Activated naive CD4-positive, alpha-beta T cell treated with anti-CD3 and anti-CD28 coated beads for 36 hours (primary cell): Measurements from ENCODE around the gene TXNDC2. TPM values are rescaled to one million over a fixed set of nuclear protein-coding genes. Genes with fewer than 3 reads are reported as not detected.
"Not testable (repeated sequence)": the region's sequence is repeated elsewhere in the genome, so short reads cannot be mapped to it uniquely, and the experiment has no call there.

Experiments used
- CTCF ChIA-PET: fragments of 350-600 bp; sonication (Branson Sonifier 250); formaldehyde crosslinking; loops from one replicate; lab custom pipeline; 2021; ENCODE audit warnings: antibody characterized with exemption; lab: Charles Lee
- DNase-seq: peaks from one replicate; pipeline ENCODE4 v3.0.0-alpha.2; 2020
- H3K27ac Mint-ChIP-seq: one replicate; pipeline ENCODE4 v1.8.0; 2021; ENCODE audit warnings: mild to moderate bottlenecking, mixed read lengths
- H3K27me3 Mint-ChIP-seq: one replicate; pipeline ENCODE4 v1.8.0; 2021; ENCODE audit warnings: low read depth, mixed read lengths
- H3K36me3 Mint-ChIP-seq: one replicate; pipeline ENCODE4 v1.8.0; 2021; ENCODE audit warnings: low read depth, mixed read lengths
- H3K4me1 Mint-ChIP-seq: one replicate; pipeline ENCODE4 v1.8.0; 2021; ENCODE audit warnings: low read depth, mixed read lengths
- H3K4me3 Mint-ChIP-seq: one replicate; pipeline ENCODE4 v1.8.0; 2021; ENCODE audit warnings: mild to moderate bottlenecking, moderate library complexity, mixed read lengths
- H3K9me3 Mint-ChIP-seq: one replicate; pipeline ENCODE4 v1.8.0; 2021; ENCODE audit warnings: mixed read lengths
- intact Hi-C: fragments of 100-400 bp; cut with micrococcal nuclease; formaldehyde crosslinking; loops from one replicate; pipeline ENCODE4 v1.15.1; 2023
- total RNA-seq, 2 experiments: library from RNA; stranded (reverse); gene quantifications; one replicate each; pipeline ENCODE4 v1.2.3, GENCODE V29; 2021

TXNDC2 gene
- total RNA-seq, 2 experiments from 2014 or later: not detected

DNA sequence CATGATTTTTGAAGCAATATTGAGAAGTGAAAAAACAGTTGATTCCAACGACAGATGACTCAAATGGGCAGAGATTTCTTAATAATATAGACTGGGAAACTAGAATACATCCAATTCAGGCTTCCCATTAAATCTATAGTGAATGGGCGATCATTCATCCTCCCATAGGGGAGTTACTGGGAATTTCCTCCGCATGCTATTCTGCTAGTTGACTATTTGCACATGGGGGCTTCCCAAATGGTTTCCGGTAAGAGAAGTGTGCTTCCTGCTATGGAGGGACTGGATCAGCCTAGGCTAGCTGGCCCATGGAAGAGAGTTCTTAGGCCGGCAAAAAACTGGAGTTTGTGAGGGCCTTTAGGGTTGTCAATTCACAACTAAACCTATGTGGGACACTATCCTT lies 25.5 kb downstream of the TXNDC2 start:
- no peak for DNase-seq
- Mint-ChIP-seq H3K4me1 (peaks cover 19% of the 10 kb centered on the region), H3K4me3 (no peak overlapping the region), H3K27ac (no peak overlapping the region), H3K36me3 (no peaks in the 10 kb centered on the region), H3K9me3 (no peaks in the 10 kb centered on the region), H3K27me3 (no peaks in the 10 kb centered on the region)
- intact Hi-C loops: no loop called here
- CTCF ChIA-PET: no interaction called here

DNA sequence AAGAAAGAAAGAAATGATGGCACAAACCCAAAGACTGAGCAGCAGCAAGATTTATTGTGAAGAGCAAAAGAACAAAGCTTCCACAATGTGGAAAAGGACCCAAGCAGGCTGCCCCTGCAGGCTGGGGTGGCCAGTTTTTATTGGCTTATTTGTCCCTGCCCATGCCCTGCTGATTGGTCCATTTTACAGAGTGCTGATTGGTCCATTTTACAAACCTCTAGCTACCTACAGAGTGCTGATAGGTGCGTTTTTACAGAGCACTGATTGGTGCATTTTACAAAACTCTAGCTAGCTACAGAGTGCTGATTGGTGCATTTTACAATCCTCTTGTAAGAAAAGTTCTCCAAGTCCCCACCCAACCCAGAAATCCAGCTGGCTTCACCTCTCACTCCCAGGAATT lies 26.5 kb downstream of the TXNDC2 start:
- H3K27me3 Mint-ChIP-seq, H3K4me3 Mint-ChIP-seq, CTCF ChIA-PET: not testable (repeated sequence)

DNA sequence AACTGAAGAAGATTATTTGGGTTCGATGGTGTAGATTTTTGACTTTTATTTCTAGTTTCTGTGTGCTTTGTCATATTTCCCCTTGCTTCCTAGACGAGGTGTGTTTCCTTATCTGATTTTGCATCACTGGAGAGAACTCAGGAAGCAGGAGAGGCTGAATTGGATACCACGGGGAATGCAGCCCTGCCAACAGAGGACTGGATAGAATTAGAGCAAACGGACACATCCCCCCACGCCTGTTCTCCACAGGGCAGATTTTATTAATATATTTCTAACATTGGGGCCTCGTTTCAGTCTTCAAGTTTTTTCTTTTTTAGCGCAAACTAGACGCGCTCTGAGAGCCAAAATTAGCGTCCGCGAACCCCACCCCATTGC lies 27.4 kb downstream of the TXNDC2 start:
- Mint-ChIP-seq H3K27ac (peak overlapping the region; percentile 93), H3K27me3 (no peaks in the 10 kb centered on the region), H3K9me3 (no peaks in the 10 kb centered on the region), H3K4me1 (peaks cover 25% of the 10 kb centered on the region), H3K36me3 (no peaks in the 10 kb centered on the region), H3K4me3 (peak overlapping the region; percentile 91)
- intact Hi-C loops: loop anchor here (1.0 to 2.0 kb wide), 6 partner anchors 508 to 1304 kb away; partner anchors contain the start of genes ANKRD12, MTCL1, RAB12 and TWSG1
- CTCF ChIA-PET: interaction anchor here (0.7 to 0.9 kb wide), 2 partner anchors 38 to 917 kb away, joined by 3 read pairs; no protein-coding TSS in a partner anchor
- DNase-seq: no peak

More for the DNA sequence above, 26.5 kb downstream of the TXNDC2 start:
- peaks cover 25% of the 10 kb centered on the region for H3K4me1 Mint-ChIP-seq
- DNase-seq, H3K27ac Mint-ChIP-seq, H3K9me3 Mint-ChIP-seq, H3K36me3 Mint-ChIP-seq: not testable (repeated sequence)
- intact Hi-C loops: loop anchor here (2.0 kb wide), 4 partner anchors 507 to 1207 kb away; partner anchors contain the start of genes ANKRD12, MTCL1 and TWSG1

DNA sequence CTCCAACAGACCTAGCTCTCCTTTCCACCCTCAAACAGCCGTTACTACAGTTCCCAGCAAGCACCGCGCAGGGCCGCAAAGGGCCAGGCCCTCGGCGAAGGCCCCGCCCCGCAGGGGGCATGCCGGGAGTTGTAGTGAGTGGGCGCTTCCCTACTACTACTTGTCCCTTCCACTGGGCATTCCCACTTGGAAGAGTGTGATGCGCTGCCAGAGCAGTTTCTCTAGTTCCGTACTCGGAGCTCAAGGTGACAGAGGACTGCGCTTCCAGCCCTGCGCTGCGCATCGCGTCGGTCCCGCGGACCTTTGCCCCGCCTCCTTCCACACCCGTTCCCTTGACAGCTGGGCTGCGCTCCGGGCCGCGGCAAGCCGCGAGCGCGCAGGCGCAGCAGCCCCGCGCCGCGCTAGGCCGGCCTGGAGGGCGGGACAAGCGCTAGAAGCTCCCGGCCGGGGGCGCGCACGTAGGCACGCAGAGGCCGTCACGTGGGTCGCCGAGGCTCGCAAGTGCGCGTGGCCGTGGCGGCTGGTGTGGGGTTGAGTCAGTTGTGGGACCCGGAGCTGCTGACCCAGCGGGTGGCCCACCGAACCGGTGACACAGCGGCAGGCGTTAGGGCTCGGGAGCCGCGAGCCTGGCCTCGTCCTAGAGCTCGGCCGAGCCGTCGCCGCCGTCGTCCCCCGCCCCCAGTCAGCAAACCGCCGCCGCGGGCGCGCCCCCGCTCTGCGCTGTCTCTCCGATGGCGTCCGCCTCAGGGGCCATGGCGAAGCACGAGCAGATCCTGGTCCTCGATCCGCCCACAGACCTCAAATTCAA lies 28.0 kb downstream of the TXNDC2 start, which contains the start of gene VAPA:
TSS of gene VAPA (plus strand) at position 491 of the 808 bp plus-strand sequence. CDS start at position 732, 241 bp downstream.
- Mint-ChIP-seq H3K36me3 (no peaks in the 10 kb centered on the region), H3K4me1 (peaks cover 25% of the 10 kb centered on the region), H3K27ac (peak within 1 kb of the TSS; percentile 93), H3K9me3 (no peaks in the 10 kb centered on the region), H3K4me3 (peak within 1 kb of the TSS; percentile 91), H3K27me3 (no peaks in the 10 kb centered on the region)
- DNase-seq: peak; percentile 93
- intact Hi-C loops: loop anchor here (1.0 to 2.0 kb wide), 8 partner anchors 37 to 1304 kb away; partner anchors contain the start of genes ANKRD12, MTCL1, NDUFV2 and RAB12
- CTCF ChIA-PET: interaction anchor here (0.7 to 0.9 kb wide), 2 partner anchors 37 to 918 kb away, joined by 3 read pairs; no protein-coding TSS in a partner anchor

DNA sequence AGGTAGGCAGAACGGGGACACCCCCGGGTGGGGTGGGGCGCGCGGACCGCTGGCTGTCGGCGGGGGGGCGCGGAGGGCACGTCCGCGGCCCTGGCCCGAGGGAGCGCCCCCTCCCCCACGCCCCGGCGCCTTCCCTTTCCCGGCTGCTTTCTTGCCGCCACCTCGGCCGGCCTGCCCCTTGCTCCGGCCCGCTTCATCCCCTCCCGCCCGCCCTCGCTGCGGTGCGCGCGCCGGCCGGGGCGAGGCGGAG lies 28.5 kb downstream of the TXNDC2 start:
- H3K4me1 Mint-ChIP-seq: peaks cover 25% of the 10 kb centered on the region
- H3K27ac Mint-ChIP-seq: peak overlapping the region; percentile 81
- intact Hi-C loops: loop anchor here (2.0 kb wide), 2 partner anchors 37 to 811 kb away; partner anchors contain the start of gene NDUFV2
- DNase-seq: no peak
- H3K36me3 Mint-ChIP-seq: no peaks in the 10 kb centered on the region
- CTCF ChIA-PET: interaction anchor here (0.7 to 0.9 kb wide), 2 partner anchors 37 to 296 kb away, joined by 3 to 4 read pairs; no protein-coding TSS in a partner anchor
- peak overlapping the region; percentile 91 for H3K4me3 Mint-ChIP-seq
- no peaks in the 10 kb centered on the region for H3K27me3 Mint-ChIP-seq
- no peaks in the 10 kb centered on the region for H3K9me3 Mint-ChIP-seq

DNA sequence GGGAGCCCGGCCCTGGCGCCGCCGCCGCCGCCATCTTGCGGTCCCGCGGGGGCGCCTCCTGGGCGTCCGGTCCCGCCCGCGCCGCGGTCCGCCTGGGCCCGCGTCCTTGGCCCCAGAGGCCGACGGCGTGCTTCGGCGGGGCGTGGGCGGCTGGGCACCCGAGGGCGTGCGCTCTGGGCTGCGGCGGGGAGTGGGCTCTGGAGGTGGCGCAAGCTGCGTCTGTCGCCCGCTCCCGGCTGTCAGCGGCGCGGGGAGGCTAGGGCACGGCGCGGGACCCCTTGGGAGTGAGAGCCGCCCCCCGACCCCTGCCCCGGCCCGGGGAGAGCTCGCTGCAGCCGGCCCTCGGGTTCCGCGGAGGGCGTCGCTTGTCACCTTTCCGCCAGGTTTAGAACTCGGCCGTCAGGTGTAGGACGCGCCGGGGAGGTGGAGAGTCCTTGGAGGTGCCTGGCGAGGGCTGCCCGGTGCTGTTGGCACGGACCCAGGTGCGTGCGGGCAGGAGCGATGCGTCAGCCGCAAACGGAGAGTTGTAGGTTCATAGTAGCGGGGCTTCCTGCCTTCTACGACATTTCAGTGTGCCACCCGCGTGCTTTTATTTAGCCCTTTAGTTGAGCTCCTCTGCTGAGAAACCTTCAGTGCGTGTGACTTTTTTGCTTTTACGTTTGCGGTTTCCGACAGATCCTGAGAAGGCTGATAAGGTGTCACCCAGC lies 29.0 kb downstream of the TXNDC2 start:
- Mint-ChIP-seq H3K27me3 (no peaks in the 10 kb centered on the region), H3K4me3 (peak overlapping the region; percentile 81), H3K4me1 (peaks cover 25% of the 10 kb centered on the region), H3K27ac (peak overlapping the region; percentile 89), H3K36me3 (no peaks in the 10 kb centered on the region), H3K9me3 (no peaks in the 10 kb centered on the region)
- peak; percentile 87 for DNase-seq
- intact Hi-C loops: loop anchor here (1.0 to 5.0 kb wide), 6 partner anchors 36 to 1938 kb away; partner anchors contain the start of genes CHMP1B, NDUFV2 and RALBP1
- CTCF ChIA-PET: interaction anchor here (0.6 to 0.7 kb wide), 2 partner anchors 192 to 296 kb away, joined by 3 to 4 read pairs; no protein-coding TSS in a partner anchor

DNA sequence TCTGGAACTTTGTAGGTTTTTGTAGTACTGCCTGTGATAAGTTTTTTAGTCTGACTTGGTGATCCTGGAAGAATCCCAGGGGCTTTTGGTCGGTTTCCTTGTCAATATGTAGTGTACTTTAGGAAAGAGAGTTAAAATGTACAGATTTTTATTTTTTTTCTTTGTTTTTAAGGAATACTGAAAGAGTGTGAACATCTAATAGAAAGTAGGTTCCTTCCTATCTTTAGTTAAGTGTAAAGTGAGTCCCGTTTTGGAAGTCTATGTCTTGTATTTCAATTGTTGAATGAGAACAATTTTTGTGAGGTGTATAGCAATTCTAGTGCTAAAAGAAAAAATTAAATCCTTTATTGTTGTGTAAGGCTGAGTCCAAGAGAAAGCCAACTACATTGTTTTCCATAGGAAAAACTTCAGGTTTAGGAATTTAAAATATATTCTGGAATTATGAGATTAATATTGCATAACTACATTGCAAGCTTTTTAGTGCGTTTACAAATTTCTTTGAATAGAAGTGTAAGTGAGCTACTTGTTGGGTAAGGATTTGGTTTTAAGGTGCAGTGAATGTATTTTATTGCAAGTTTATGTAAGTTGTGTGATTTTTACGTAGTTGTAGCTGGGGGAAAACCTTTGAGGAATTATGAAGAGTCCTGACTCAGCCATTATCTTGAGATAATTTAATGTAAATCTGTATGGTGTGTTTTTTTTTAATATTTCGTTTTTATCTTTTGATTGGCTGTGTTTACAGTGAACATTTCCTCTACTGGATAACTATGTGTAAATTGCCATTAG lies 29.7 kb downstream of the TXNDC2 start:
- no peaks in the 10 kb centered on the region for H3K9me3 Mint-ChIP-seq
- intact Hi-C loops: loop anchor here (1.0 to 5.0 kb wide), 7 partner anchors 11 to 1937 kb away; partner anchors contain the start of genes CHMP1B, NDUFV2 and RALBP1
- peaks cover 25% of the 10 kb centered on the region for H3K4me1 Mint-ChIP-seq
- H3K27me3 Mint-ChIP-seq: no peaks in the 10 kb centered on the region
- CTCF ChIA-PET: interaction anchor here (0.5 to 0.6 kb wide), 3 partner anchors 125 to 676 kb away, joined by 3 to 5 read pairs (median 3); no protein-coding TSS in a partner anchor
- no peak for DNase-seq
- peak overlapping the region; percentile 81 for H3K4me3 Mint-ChIP-seq
- H3K36me3 Mint-ChIP-seq: no peaks in the 10 kb centered on the region
- peak overlapping the region; percentile 89 for H3K27ac Mint-ChIP-seq

DNA sequence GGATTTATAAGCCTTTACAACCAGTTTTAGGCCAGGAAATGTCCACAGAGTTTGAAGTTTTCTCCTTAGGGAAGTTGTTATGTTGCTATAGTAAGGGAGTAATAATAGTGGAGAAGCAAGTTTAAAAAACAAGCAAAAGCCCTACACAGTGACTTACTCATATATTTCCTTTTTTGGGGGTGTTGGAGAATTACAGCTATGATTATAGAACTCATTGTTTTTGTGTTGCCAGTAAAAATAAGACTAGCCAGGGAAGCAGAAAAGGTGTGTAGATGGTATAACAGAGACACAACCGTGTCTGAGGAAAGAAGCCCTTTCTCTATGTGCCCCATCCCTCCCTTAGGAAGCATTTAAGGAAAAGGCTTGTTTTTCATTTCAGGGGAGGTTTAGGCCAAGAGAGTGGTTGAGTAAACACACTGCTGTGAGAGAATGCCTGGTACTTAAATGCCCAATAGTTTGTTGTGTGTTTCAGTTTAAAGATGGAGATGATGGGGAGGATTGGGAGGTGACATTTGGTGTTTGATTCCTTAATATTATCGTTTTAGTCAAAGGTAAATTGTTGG lies 30.4 kb downstream of the TXNDC2 start:
- Mint-ChIP-seq H3K27me3 (no peaks in the 10 kb centered on the region), H3K4me1 (peaks cover 25% of the 10 kb centered on the region), H3K9me3 (no peaks in the 10 kb centered on the region), H3K36me3 (no peaks in the 10 kb centered on the region), H3K4me3 (peak overlapping the region; percentile 81), H3K27ac (peak overlapping the region; percentile 89)
- CTCF ChIA-PET: no interaction called here
- DNase-seq: no peak
- intact Hi-C loops: loop anchor here (1.0 to 5.0 kb wide), 2 partner anchors 10 to 1936 kb away; partner anchors contain the start of gene CHMP1B

DNA sequence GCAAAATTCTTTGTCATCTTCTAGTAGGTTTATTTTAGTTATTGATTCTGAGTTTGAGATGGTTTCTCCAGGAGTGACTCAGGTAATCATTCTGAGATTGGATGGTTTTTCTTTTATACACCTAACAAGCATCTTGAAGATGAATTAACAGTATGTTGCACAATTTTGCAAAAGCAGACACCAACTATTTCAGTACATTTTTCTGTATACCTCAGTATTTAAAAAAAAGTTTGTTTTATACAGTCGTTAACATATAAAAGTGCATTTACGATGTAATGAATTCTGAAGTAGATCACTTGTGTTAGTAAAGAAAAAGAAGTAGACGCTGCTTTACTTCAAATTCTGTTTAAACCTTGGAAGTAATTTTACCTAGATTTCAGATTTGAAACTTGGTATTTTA lies 31.0 kb downstream of the TXNDC2 start:
- peaks cover 2% of the 10 kb centered on the region for H3K36me3 Mint-ChIP-seq
- intact Hi-C loops: loop anchor here (1.0 to 5.0 kb wide), 2 partner anchors 9 to 1935 kb away; partner anchors contain the start of gene CHMP1B
- H3K9me3 Mint-ChIP-seq: no peaks in the 10 kb centered on the region
- no peak for DNase-seq
- H3K4me1 Mint-ChIP-seq: peaks cover 25% of the 10 kb centered on the region
- no peak overlapping the region for H3K4me3 Mint-ChIP-seq
- no peaks in the 10 kb centered on the region for H3K27me3 Mint-ChIP-seq
- CTCF ChIA-PET: no interaction called here
- H3K27ac Mint-ChIP-seq: peak overlapping the region; percentile 89

DNA sequence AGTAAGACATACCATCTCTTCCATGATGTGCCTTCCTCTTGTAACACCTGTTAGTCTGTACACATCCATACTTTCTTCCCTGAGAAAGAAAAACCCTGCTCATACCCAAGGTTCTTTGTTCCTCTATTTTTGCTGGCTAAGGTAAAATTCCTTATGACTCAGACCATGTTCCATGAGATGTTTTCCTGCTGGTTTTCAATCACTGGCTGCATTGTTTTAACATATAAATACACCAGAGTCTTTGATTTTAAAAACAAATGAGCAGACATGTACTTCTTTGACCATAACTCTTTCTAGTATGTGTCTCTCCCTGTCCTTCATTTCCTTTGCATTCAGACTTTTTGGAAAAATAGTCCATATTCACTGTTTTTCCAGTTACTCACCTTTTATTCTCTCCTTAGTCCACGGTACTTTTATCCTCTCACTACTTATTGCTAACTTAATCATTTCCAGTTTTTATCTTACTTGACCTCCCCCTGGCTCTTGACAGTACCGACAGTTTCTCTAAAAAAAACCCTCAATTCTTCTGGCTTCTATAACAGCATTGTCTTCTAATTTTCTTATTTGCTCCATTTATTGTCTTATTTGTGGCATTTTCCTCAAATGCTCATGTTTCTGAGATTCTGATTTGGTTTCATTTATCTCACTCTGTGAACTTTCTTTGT lies 32.4 kb downstream of the TXNDC2 start:
- CTCF ChIA-PET: no interaction called here
- Mint-ChIP-seq H3K27me3 (no peaks in the 10 kb centered on the region), H3K36me3 (peaks cover 2% of the 10 kb centered on the region), H3K4me1 (peaks cover 28% of the 10 kb centered on the region), H3K4me3 (no peak overlapping the region), H3K9me3 (no peaks in the 10 kb centered on the region), H3K27ac (no peak overlapping the region)
- intact Hi-C loops: loop anchor here (5.0 kb wide), 1 partner anchor 1934 kb away; the partner anchor contains the start of gene CHMP1B
- no peak for DNase-seq
